Measurements from ENCODE around the gene GDPD5. TPM values are rescaled to one million over a fixed set of nuclear protein-coding genes. Genes with fewer than 3 reads are reported as not detected.

Gene GDPD5
- total and polyA plus RNA-seq, 2 donors (not counting 1 experiment from before 2014, with no cell fraction given): 59.1 to 102 TPM

- H3K79me2 ChIP-seq (ENCODE audit: control insufficient read depth, insufficient read depth, low read length): no peaks in the 10 kb centered on the region
- no peak overlapping the region for H3K4me2 ChIP-seq (replicated peaks; ENCODE audit: low read depth, low read length, poor library complexity, severe bottlenecking)
- POLR2A ChIA-PET: no interaction called here
- H3K27me3 ChIP-seq (replicated peaks in 1 of 4; ENCODE audit: control extremely low read depth in 1 of 4, control insufficient read depth in 3 of 4, insufficient read depth in 4 of 4, low read length in 3 of 4): peaks cover 0 to 25% (median 16%) of the 10 kb centered on the region in 4 experiments
- no peak overlapping the region for H3K4me3 ChIP-seq (ENCODE audit: control extremely low read depth in 1 of 5, extremely low read depth in 1 of 5, insufficient read depth in 1 of 5, low read depth in 2 of 5, low read length in 4 of 5)
- DNase-seq (no peak), ATAC-seq (ENCODE audit: low read depth) (no peak)
- peaks cover 0 to 11% (median 0%) of the 10 kb centered on the region in 3 donors for H3K9me3 ChIP-seq (ENCODE audit: control extremely low read depth in 1 of 3, control insufficient read depth in 2 of 3, insufficient read depth in 1 of 3, low read length in 2 of 3)
- peaks cover 14 to 20% of the 10 kb centered on the region in 2 donors for H3K4me1 ChIP-seq (ENCODE audit: control insufficient read depth in 2 of 2, insufficient read depth in 2 of 2, low read length in 2 of 2)
- intact Hi-C loops (cut with micrococcal nuclease): no loop called here
- peaks cover 6% of the 10 kb centered on the region for H4K20me1 ChIP-seq (ENCODE audit: control insufficient read depth, insufficient read depth, low read length, poor library complexity, severe bottlenecking)
- no peak for TF ChIP-seq EZH2 (IDR thresholded peaks at IDR 0.05; ENCODE audit: borderline replicate concordance, insufficient read depth, low read depth, low read length, poor library complexity, severe bottlenecking)
- TF ChIP-seq, protein P1, sequence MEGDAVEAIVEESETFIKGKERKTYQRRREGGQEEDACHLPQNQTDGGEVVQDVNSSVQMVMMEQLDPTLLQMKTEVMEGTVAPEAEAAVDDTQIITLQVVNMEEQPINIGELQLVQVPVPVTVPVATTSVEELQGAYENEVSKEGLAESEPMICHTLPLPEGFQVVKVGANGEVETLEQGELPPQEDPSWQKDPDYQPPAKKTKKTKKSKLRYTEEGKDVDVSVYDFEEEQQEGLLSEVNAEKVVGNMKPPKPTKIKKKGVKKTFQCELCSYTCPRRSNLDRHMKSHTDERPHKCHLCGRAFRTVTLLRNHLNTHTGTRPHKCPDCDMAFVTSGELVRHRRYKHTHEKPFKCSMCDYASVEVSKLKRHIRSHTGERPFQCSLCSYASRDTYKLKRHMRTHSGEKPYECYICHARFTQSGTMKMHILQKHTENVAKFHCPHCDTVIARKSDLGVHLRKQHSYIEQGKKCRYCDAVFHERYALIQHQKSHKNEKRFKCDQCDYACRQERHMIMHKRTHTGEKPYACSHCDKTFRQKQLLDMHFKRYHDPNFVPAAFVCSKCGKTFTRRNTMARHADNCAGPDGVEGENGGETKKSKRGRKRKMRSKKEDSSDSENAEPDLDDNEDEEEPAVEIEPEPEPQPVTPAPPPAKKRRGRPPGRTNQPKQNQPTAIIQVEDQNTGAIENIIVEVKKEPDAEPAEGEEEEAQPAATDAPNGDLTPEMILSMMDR (IDR thresholded peaks at IDR 0.05): no peak
- no peak overlapping the region for H3K27ac Mint-ChIP-seq
- no peak overlapping the region for H3K27ac ChIP-seq (ENCODE audit: low read length in 2 of 2)
- no peak overlapping the region for H3K9ac ChIP-seq (ENCODE audit: low read length)
- no peaks in the 10 kb centered on the region for H3K9me3 Mint-ChIP-seq (ENCODE audit: insufficient read depth)
- no peak overlapping the region for H2AFZ ChIP-seq (ENCODE audit: insufficient read depth, low read depth, low read length, poor library complexity, severe bottlenecking)
- WGBS (ENCODE audit: insufficient coverage): 97% methylated on average over 26 of the region's 29 CpGs
- no peak overlapping the region for H3K4me3 Mint-ChIP-seq
- H3K36me3 ChIP-seq (replicated peaks in 1 of 2; ENCODE audit: control extremely low read depth in 1 of 2, control insufficient read depth in 1 of 2, extremely low read depth in 1 of 2, insufficient read depth in 2 of 2, low read length in 1 of 2): peaks cover 0 to 8% of the 10 kb centered on the region in 2 experiments
- peaks cover 22% of the 10 kb centered on the region for H3K27me3 Mint-ChIP-seq
- CTCF ChIA-PET: interaction anchor here (0.9 to 1.6 kb wide), 5 partner anchors 12 to 146 kb away, joined by 3 to 9 read pairs (median 5); no protein-coding TSS in a partner anchor
- peaks cover 19% of the 10 kb centered on the region for H3K4me1 Mint-ChIP-seq
Observed at GRCh38 chr11:75425422-75425821, 100.3 kb downstream of the GDPD5 start.

GRCh38 chr11:75424396-75424795 lies 101.3 kb downstream of the GDPD5 start:
- CTCF ChIA-PET: interaction anchor here (1.3 kb wide), 1 partner anchor 16 kb away, joined by 4 read pairs; no protein-coding TSS in a partner anchor
- WGBS (ENCODE audit: insufficient coverage): no CpG with 5 or more reads among the region's 1 CpG
- TF ChIP-seq EZH2 (IDR thresholded peaks at IDR 0.05; ENCODE audit: borderline replicate concordance, insufficient read depth, low read depth, low read length, poor library complexity, severe bottlenecking): no peak
- TF ChIP-seq, protein P1 (IDR thresholded peaks at IDR 0.05): no peak
- Histone ChIP-seq H3K4me2 (replicated peaks; ENCODE audit: low read depth, low read length, poor library complexity, severe bottlenecking) (no peak overlapping the region), H3K36me3 (replicated peaks in 1 of 2; ENCODE audit: control extremely low read depth in 1 of 2, control insufficient read depth in 1 of 2, extremely low read depth in 1 of 2, insufficient read depth in 2 of 2, low read length in 1 of 2) (peaks cover 0 to 8% of the 10 kb centered on the region in 2 experiments), H3K9ac (ENCODE audit: low read length) (no peak overlapping the region), H3K27me3 (replicated peaks in 1 of 4; ENCODE audit: control extremely low read depth in 1 of 4, control insufficient read depth in 3 of 4, insufficient read depth in 4 of 4, low read length in 3 of 4) (peaks cover 0 to 23% (median 15%) of the 10 kb centered on the region in 4 experiments), H3K79me2 (ENCODE audit: control insufficient read depth, insufficient read depth, low read length) (no peaks in the 10 kb centered on the region), H3K4me1 (ENCODE audit: control insufficient read depth in 2 of 2, insufficient read depth in 2 of 2, low read length in 2 of 2) (peaks cover 9 to 18% of the 10 kb centered on the region in 2 donors), H3K27ac (ENCODE audit: low read length in 2 of 2) (no peak overlapping the region), H3K9me3 (ENCODE audit: control extremely low read depth in 1 of 3, control insufficient read depth in 2 of 3, insufficient read depth in 1 of 3, low read length in 2 of 3) (peaks cover 0 to 8% (median 0%) of the 10 kb centered on the region in 3 donors), H3K4me3 (ENCODE audit: control extremely low read depth in 1 of 5, extremely low read depth in 1 of 5, insufficient read depth in 1 of 5, low read depth in 2 of 5, low read length in 4 of 5) (no peak overlapping the region), H4K20me1 (ENCODE audit: control insufficient read depth, insufficient read depth, low read length, poor library complexity, severe bottlenecking) (peaks cover 8% of the 10 kb centered on the region), H2AFZ (ENCODE audit: insufficient read depth, low read depth, low read length, poor library complexity, severe bottlenecking) (no peak overlapping the region)
- H3K27me3 Mint-ChIP-seq: peaks cover 20% of the 10 kb centered on the region
- DNase-seq (no peak), ATAC-seq (ENCODE audit: low read depth) (no peak)
- no peak overlapping the region for H3K4me3 Mint-ChIP-seq
- no peaks in the 10 kb centered on the region for H3K9me3 Mint-ChIP-seq (ENCODE audit: insufficient read depth)
- peaks cover 18% of the 10 kb centered on the region for H3K4me1 Mint-ChIP-seq
- no peak overlapping the region for H3K27ac Mint-ChIP-seq
- POLR2A ChIA-PET: no interaction called here
- intact Hi-C loops (cut with micrococcal nuclease): no loop called here
